MM.1S (cell line): ENCODE results near the gene NCBP1.

Source experiments
- DNase-seq: peaks from one replicate; pipeline ENCODE4 v3.0.0-alpha.2; 2015
- H2AFZ ChIP-seq: fragments of 300-600 bp; sonication (generic); 2 replicates; pipeline ENCODE4 v1.6.0; 2016; ENCODE audit warnings: antibody characterized with exemption, low read length
- H3F3A ChIP-seq: fragments of 300-600 bp; sonication (generic); 2 replicates; pipeline ENCODE4 v1.6.1; 2016; ENCODE audit warnings: mild to moderate bottlenecking, antibody characterized with exemption, low read length, moderate library complexity, mixed read lengths; ENCODE audit not compliant: insufficient read depth
- H3K27ac ChIP-seq: fragments of 300-600 bp; sonication (generic); 2 replicates; pipeline ENCODE4 v1.5.1; 2016; ENCODE audit warnings: mild to moderate bottlenecking, low read length
- H3K27me3 ChIP-seq: fragments of 300-600 bp; sonication (generic); replicated peaks from 2 replicates; pipeline ENCODE4 v1.6.0; 2016; ENCODE audit warnings: low read length; ENCODE audit not compliant: insufficient read depth
- H3K36me3 ChIP-seq: fragments of 300-600 bp; sonication (generic); replicated peaks from 2 replicates; pipeline ENCODE4 v1.6.1; 2016; ENCODE audit warnings: mild to moderate bottlenecking, low read length, mixed read lengths; ENCODE audit not compliant: insufficient read depth
- H3K4me1 ChIP-seq: fragments of 300-600 bp; sonication (generic); 2 replicates; pipeline ENCODE4 v1.6.1; 2016; ENCODE audit warnings: low read length, mixed read lengths
- H3K4me2 ChIP-seq: fragments of 300-600 bp; sonication (generic); 2 replicates; pipeline ENCODE4 v1.6.0; 2016; ENCODE audit warnings: low read depth, low read length
- H3K4me3 ChIP-seq: fragments of 300-600 bp; sonication (generic); 2 replicates; pipeline ENCODE4 v1.5.1; 2016; ENCODE audit warnings: low read length, mixed read lengths
- H3K79me2 ChIP-seq: fragments of 300-600 bp; sonication (generic); 2 replicates; pipeline ENCODE4 v1.6.1; 2016; ENCODE audit warnings: mixed run types, low read length, mixed read lengths
- H3K9ac ChIP-seq: fragments of 300-600 bp; sonication (generic); 2 replicates; pipeline ENCODE4 v1.6.1; 2016; ENCODE audit warnings: low read length, mixed read lengths
- H3K9me2 ChIP-seq: fragments of 300-600 bp; sonication (generic); replicated peaks from 2 replicates; pipeline ENCODE4 v1.6.1; 2016; ENCODE audit warnings: mild to moderate bottlenecking, low read length, mixed read lengths; ENCODE audit not compliant: insufficient read depth
- H3K9me3 ChIP-seq: fragments of 300-600 bp; sonication (generic); replicated peaks from 2 replicates; pipeline ENCODE4 v1.6.1; 2016; ENCODE audit warnings: mild to moderate bottlenecking, low read length, mixed read lengths; ENCODE audit not compliant: insufficient read depth
- H4K20me1 ChIP-seq: fragments of 300-600 bp; sonication (generic); 2 replicates; pipeline ENCODE4 v1.6.1; 2016; ENCODE audit warnings: mild to moderate bottlenecking, low read length, moderate library complexity, mixed read lengths; ENCODE audit not compliant: insufficient read depth
- CTCF ChIP-seq: fragments of 300-600 bp; sonication (generic); IDR thresholded peaks from 2 replicates; pipeline ENCODE4 v1.5.1; 2016; ENCODE audit warnings: antibody characterized with exemption, low read length, mixed read lengths
- EZH2 ChIP-seq: fragments of 300-600 bp; sonication (generic); optimal IDR thresholded peaks from 2 replicates; pipeline ENCODE3; 2017; ENCODE audit warnings: low read depth, mild to moderate bottlenecking, antibody characterized with exemption, low read length, mixed read lengths
- EZH2phosphoT487 ChIP-seq: fragments of 300-600 bp; sonication (generic); IDR thresholded peaks from 2 replicates; pipeline ENCODE4 v1.6.1; 2018; ENCODE audit warnings: antibody characterized with exemption, low read length

The NCBP1 gene

GRCh38 chr9:97592126-97592525, 41.5 kb upstream of the NCBP1 start:
- Histone ChIP-seq H3K79me2 (no peaks in the 10 kb centered on the region), H3K9me2 (no peaks in the 10 kb centered on the region), H3K4me1 (no peaks in the 10 kb centered on the region), H3K4me3 (no peak overlapping the region), H4K20me1 (no peaks in the 10 kb centered on the region), H3K4me2 (no peak overlapping the region), H3F3A (no peaks in the 10 kb centered on the region), H3K9me3 (no peaks in the 10 kb centered on the region), H3K27ac (no peak overlapping the region), H3K36me3 (no peaks in the 10 kb centered on the region), H3K27me3 (no peaks in the 10 kb centered on the region), H3K9ac (no peak overlapping the region), H2AFZ (no peak overlapping the region)
- TF ChIP-seq EZH2 (no peak), EZH2phosphoT487 (no peak), CTCF (no peak)
- no peak for DNase-seq

- H3K9me3 ChIP-seq, result no peaks in the 10 kb centered on the region
- peaks cover 6% of the 10 kb centered on the region for H3K4me1 ChIP-seq
- no peak overlapping the region for H3K9ac ChIP-seq
- H3F3A ChIP-seq, result no peaks in the 10 kb centered on the region
- no peak for TF ChIP-seq CTCF
- TF ChIP-seq EZH2phosphoT487, result no peak
- TF ChIP-seq EZH2, result no peak
- H3K27ac ChIP-seq, result no peak overlapping the region
- H3K36me3 ChIP-seq, result no peaks in the 10 kb centered on the region
- H3K27me3 ChIP-seq, result no peaks in the 10 kb centered on the region
- no peaks in the 10 kb centered on the region for H3K9me2 ChIP-seq
- H2AFZ ChIP-seq, result no peak overlapping the region
- no peak overlapping the region for H3K4me2 ChIP-seq
- no peaks in the 10 kb centered on the region for H3K79me2 ChIP-seq
- H3K4me3 ChIP-seq, result no peak overlapping the region
- no peaks in the 10 kb centered on the region for H4K20me1 ChIP-seq
- DNase-seq, result no peak
Measured at GRCh38 chr9:97593960-97594359, 39.7 kb upstream of the NCBP1 start.

GRCh38 chr9:97594381-97594921, 39.2 kb upstream of the NCBP1 start:
- Histone ChIP-seq H3K79me2 (no peaks in the 10 kb centered on the region), H3K27ac (no peak overlapping the region), H3K9ac (no peak overlapping the region), H3K4me2 (no peak overlapping the region), H4K20me1 (no peaks in the 10 kb centered on the region), H3K36me3 (no peaks in the 10 kb centered on the region), H3K9me3 (no peaks in the 10 kb centered on the region), H3K9me2 (no peaks in the 10 kb centered on the region), H3K27me3 (no peaks in the 10 kb centered on the region), H3K4me1 (peaks cover 11% of the 10 kb centered on the region), H2AFZ (no peak overlapping the region), H3K4me3 (no peak overlapping the region), H3F3A (no peaks in the 10 kb centered on the region)
- no peak for DNase-seq
- TF ChIP-seq EZH2 (no peak), EZH2phosphoT487 (no peak), CTCF (no peak)
